H9 (cell line): ENCODE data around the gene COL17A1. TPM values are rescaled to one million over a fixed set of nuclear protein-coding genes. Genes with fewer than 3 reads are reported as not detected.

Source experiments
- DNase-seq: peaks from one replicate; pipeline ENCODE4 v3.0.0-alpha.2; 2017
- H2AFZ ChIP-seq: one replicate; pipeline ENCODE4 v1.6.1; 2013; ENCODE audit warnings: mild to moderate bottlenecking, low read length, control low read depth, moderate library complexity
- H2AK5ac ChIP-seq: 2 replicates; pipeline ENCODE4 v1.6.1; 2013; ENCODE audit warnings: low read length, control low read depth, mixed read lengths; ENCODE audit not compliant: insufficient read length
- H2BK120ac ChIP-seq: one replicate; pipeline ENCODE4 v1.6.1; 2013; ENCODE audit warnings: low read depth, mild to moderate bottlenecking, low read length, control low read depth, inconsistent platforms; ENCODE audit not compliant: poor library complexity, severe bottlenecking
- H2BK12ac ChIP-seq: 2 replicates; pipeline ENCODE4 v1.6.1; 2013; ENCODE audit warnings: low read length, control low read depth, mixed read lengths, low read depth; ENCODE audit not compliant: insufficient read length
- H2BK15ac ChIP-seq: 2 replicates; pipeline ENCODE4 v1.6.1; 2013; ENCODE audit warnings: low read depth, low read length, control low read depth
- H2BK20ac ChIP-seq: one replicate; pipeline ENCODE4 v1.6.1; 2013; ENCODE audit warnings: low read depth, mild to moderate bottlenecking, low read length, control low read depth, inconsistent platforms; ENCODE audit not compliant: poor library complexity, severe bottlenecking
- H2BK5ac ChIP-seq: 2 replicates; pipeline ENCODE4 v1.6.1; 2013; ENCODE audit warnings: low read length, control low read depth, mixed read lengths; ENCODE audit not compliant: insufficient read length
- H3K14ac ChIP-seq: 2 replicates; pipeline ENCODE4 v1.6.1; 2013; ENCODE audit warnings: low read length, control low read depth; ENCODE audit not compliant: insufficient read depth
- H3K18ac ChIP-seq: 2 replicates; pipeline ENCODE4 v1.6.1; 2013; ENCODE audit warnings: low read depth, mild to moderate bottlenecking, mixed read lengths, low read length, control low read depth; ENCODE audit not compliant: insufficient read length
- H3K23ac ChIP-seq: 2 replicates; pipeline ENCODE4 v1.6.1; 2013; ENCODE audit warnings: low read length, control low read depth, mixed read lengths, low read depth; ENCODE audit not compliant: insufficient read length
- H3K23me2 ChIP-seq: 2 replicates; pipeline ENCODE4 v1.6.1; 2013; ENCODE audit warnings: low read depth, mild to moderate bottlenecking, mixed read lengths, low read length, control low read depth; ENCODE audit not compliant: insufficient read length, poor library complexity, severe bottlenecking
- H3K27ac ChIP-seq: 2 replicates; pipeline ENCODE4 v1.5.1; 2013; ENCODE audit warnings: low read length, control low read depth, mixed read lengths, low read depth; ENCODE audit not compliant: insufficient read length
- H3K27me3 ChIP-seq: 2 replicates; pipeline ENCODE4 v1.6.1; 2013; ENCODE audit warnings: low read length, control low read depth, inconsistent platforms; ENCODE audit not compliant: insufficient read depth
- H3K4ac ChIP-seq: 2 replicates; pipeline ENCODE4 v1.6.1; 2013; ENCODE audit warnings: low read depth, mild to moderate bottlenecking, control low read depth, inconsistent platforms, low read length, moderate library complexity
- H3K4me1 ChIP-seq: 2 replicates; pipeline ENCODE4 v1.6.1; 2013; ENCODE audit warnings: low read length, control low read depth, inconsistent platforms; ENCODE audit not compliant: insufficient read depth
- H3K4me2 ChIP-seq: 2 replicates; pipeline ENCODE4 v1.6.1; 2013; ENCODE audit warnings: low read length, control low read depth, mixed read lengths; ENCODE audit not compliant: insufficient read length, insufficient read depth
- H3K56ac ChIP-seq: 2 replicates; pipeline ENCODE4 v1.6.1; 2013; ENCODE audit warnings: low read depth, mild to moderate bottlenecking, mixed read lengths, low read length, control low read depth; ENCODE audit not compliant: insufficient read length
- H3K79me1 ChIP-seq: 2 replicates; pipeline ENCODE4 v1.6.1; 2013; ENCODE audit warnings: low read depth, mild to moderate bottlenecking, moderate library complexity, low read length, control low read depth, inconsistent platforms; ENCODE audit not compliant: insufficient read depth, poor library complexity, severe bottlenecking
- H3K79me2 ChIP-seq: 2 replicates; pipeline ENCODE4 v1.6.1; 2013; ENCODE audit warnings: low read length, control low read depth, inconsistent platforms; ENCODE audit not compliant: insufficient read depth
- H3K9ac ChIP-seq: 2 replicates; pipeline ENCODE4 v1.6.1; 2013; ENCODE audit warnings: low read length, control low read depth, mixed read lengths; ENCODE audit not compliant: insufficient read length; ENCODE audit errors: extremely low read depth
- H3K9me3 ChIP-seq: one replicate; pipeline ENCODE4 v1.6.1; 2013; ENCODE audit warnings: low read depth, low read length, inconsistent platforms; ENCODE audit not compliant: control insufficient read depth
- H3T11ph ChIP-seq: one replicate; pipeline ENCODE4 v1.6.1; 2013; ENCODE audit warnings: mild to moderate bottlenecking, low read length, control low read depth, inconsistent platforms
- H4K20me1 ChIP-seq: one replicate; pipeline ENCODE4 v1.6.1; 2013; ENCODE audit not compliant: control insufficient read depth, insufficient read length, insufficient read depth
- H4K5ac ChIP-seq: 2 replicates; pipeline ENCODE4 v1.6.1; 2013; ENCODE audit warnings: low read depth, mild to moderate bottlenecking, mixed read lengths, low read length, control low read depth; ENCODE audit not compliant: insufficient read length
- H4K8ac ChIP-seq: replicated peaks from 2 replicates; pipeline ENCODE4 v1.6.1; 2013; ENCODE audit warnings: low read length, control low read depth, mixed read lengths, low read depth; ENCODE audit not compliant: insufficient read length
- H4K91ac ChIP-seq: 2 replicates; pipeline ENCODE4 v1.6.1; 2013; ENCODE audit warnings: low read depth, mild to moderate bottlenecking, moderate library complexity, mixed read lengths, low read length, control low read depth; ENCODE audit not compliant: insufficient read length
- H3K27ac Mint-ChIP-seq, 3 experiments: 2 replicates in 2 of 3; 3 replicates in 1 of 3; pipeline ENCODE4 v1.8.0; 2020 to 2021; ENCODE audit warnings: mixed read lengths in 3 of 3, mild to moderate bottlenecking in 1 of 3, moderate library complexity in 1 of 3
- H3K27me3 Mint-ChIP-seq: 2 replicates; pipeline ENCODE4 v1.8.0; 2021; ENCODE audit warnings: low read depth, mild to moderate bottlenecking, moderate library complexity, mixed read lengths
- H3K36me3 Mint-ChIP-seq, 3 experiments: 2 replicates in 2 of 3; 3 replicates in 1 of 3; pipeline ENCODE4 v1.8.0; 2020 to 2021; ENCODE audit warnings: low read depth in 3 of 3, mixed read lengths in 3 of 3; ENCODE audit not compliant: insufficient read depth in 1 of 3
- H3K4me1 Mint-ChIP-seq, 2 experiments: 2 replicates each; pipeline ENCODE4 v1.8.0; 2020; ENCODE audit warnings: mixed read lengths in 2 of 2
- H3K4me3 Mint-ChIP-seq, 2 experiments: 2 replicates in 1 of 2; 3 replicates in 1 of 2; pipeline ENCODE4 v1.8.0; 2020 to 2021; ENCODE audit warnings: mild to moderate bottlenecking in 2 of 2, mixed read lengths in 2 of 2, moderate library complexity in 1 of 2
- H3K9me3 Mint-ChIP-seq, 2 experiments: 2 replicates in 1 of 2; 3 replicates in 1 of 2; pipeline ENCODE4 v1.8.0; 2020; ENCODE audit warnings: mild to moderate bottlenecking in 2 of 2, mixed read lengths in 2 of 2, moderate library complexity in 1 of 2
- CTCF ChIP-seq: fragments of 200-600 bp; sonication (generic); conservative IDR thresholded peaks from 3 replicates; pipeline ENCODE4 v1.8.0; 2021; ENCODE audit warnings: antibody characterized with exemption, mild to moderate bottlenecking
- WGBS: extraction: QIAGEN DNeasy Blood & Tissue Kit; methylation state at CpG from one replicate; pipeline ENCODE4 v1.1.7; 2013; ENCODE audit warnings: missing lambda C conversion rate, low lambda C conversion rate, mixed read lengths; ENCODE audit not compliant: insufficient read length; ENCODE audit errors: extremely low coverage; 5-methylcytosine and 5-hydroxymethylcytosine counted together
- total RNA-seq: library from RNA; stranded (reverse); gene quantifications from 2 replicates; pipeline ENCODE4 v1.2.1, GENCODE V29; 2021

Gene COL17A1
- total RNA-seq, 1 experiment from 2014 or later = 1.9 TPM

DNA sequence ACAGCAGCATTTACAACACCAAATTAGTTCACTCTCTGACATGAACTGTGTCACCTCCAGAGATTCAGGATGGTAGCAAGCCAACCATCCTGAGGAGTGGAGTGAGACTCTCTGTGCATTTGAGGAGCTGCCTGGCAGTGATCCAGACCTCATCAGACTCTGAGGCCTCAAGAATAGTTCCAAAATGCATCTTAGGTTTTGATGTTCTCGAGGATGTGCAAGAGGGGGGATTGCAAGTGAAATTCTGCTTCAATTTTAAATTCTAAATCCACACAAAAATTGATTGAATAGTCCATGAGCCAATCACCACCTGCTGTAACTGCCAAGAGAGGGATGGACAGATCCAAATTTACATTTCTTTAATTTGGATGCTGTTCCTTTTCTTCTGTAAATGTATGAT, 69.0 kb downstream of the COL17A1 start:
- H3K4me3 Mint-ChIP-seq = no peak overlapping the region
- H3T11ph ChIP-seq = no peak overlapping the region
- H3K4ac ChIP-seq = no peak overlapping the region
- H2BK20ac ChIP-seq = no peak overlapping the region
- H2BK12ac ChIP-seq = no peak overlapping the region
- H3K4me1 ChIP-seq = no peaks in the 10 kb centered on the region
- no peak overlapping the region for H2AFZ ChIP-seq
- H3K36me3 Mint-ChIP-seq = peaks cover 4 to 21% (median 16%) of the 10 kb centered on the region in 3 experiments; a peak in 5 of 7 replicates
- H3K56ac ChIP-seq = no peak overlapping the region
- H2AK5ac ChIP-seq = no peak overlapping the region
- no peak overlapping the region for H3K27ac ChIP-seq
- no peak overlapping the region for H4K91ac ChIP-seq
- no peak for DNase-seq
- no peaks in the 10 kb centered on the region for H3K9me3 ChIP-seq
- no peak overlapping the region for H3K18ac ChIP-seq
- no peaks in the 10 kb centered on the region for H4K20me1 ChIP-seq
- no peak for TF ChIP-seq CTCF
- no peaks in the 10 kb centered on the region for H3K9me3 Mint-ChIP-seq
- no peak overlapping the region for H4K8ac ChIP-seq
- H2BK15ac ChIP-seq = no peak overlapping the region
- H3K9ac ChIP-seq = no peak overlapping the region
- H2BK120ac ChIP-seq = no peak overlapping the region
- no peak overlapping the region for H2BK5ac ChIP-seq
- H3K23ac ChIP-seq = no peak overlapping the region
- H3K23me2 ChIP-seq = no peaks in the 10 kb centered on the region
- H3K27me3 ChIP-seq = no peaks in the 10 kb centered on the region
- H3K4me1 Mint-ChIP-seq = peaks cover 5% of the 10 kb centered on the region in 2 experiments
- no peak overlapping the region for H4K5ac ChIP-seq
- no CpG with 5 or more reads among the region's 1 CpG for WGBS
- H3K14ac ChIP-seq = no peak overlapping the region
- H3K27ac Mint-ChIP-seq = peak overlapping the region in 1 of 3 experiments; percentile 80; a peak in 1 of 7 replicates
- H3K79me1 ChIP-seq = no peaks in the 10 kb centered on the region
- H3K4me2 ChIP-seq = no peak overlapping the region
- no peaks in the 10 kb centered on the region for H3K79me2 ChIP-seq
- no peaks in the 10 kb centered on the region for H3K27me3 Mint-ChIP-seq
